Stimulated activated CD8-positive, alpha-beta memory T cell treated with anti-CD3 and anti-CD28 coated beads, Interleukin-15, amount 100 ng/mL, for 24 hours (primary cell): Measurements from ENCODE around the gene MRPL40.
"Not testable (repeated sequence)": the region's sequence is repeated elsewhere in the genome, so short reads cannot be mapped to it uniquely, and the experiment has no call there.

Source experiments
- DNase-seq: peaks from one replicate; pipeline ENCODE4 v3.0.0-alpha.2; 2020; ENCODE audit warnings: low read depth

The MRPL40 gene

GRCh38 chr22:19407649-19408606 is 24.4 kb upstream of the MRPL40 start:
- DNase-seq: no peak

GRCh38 chr22:19410941-19411689 is 21.2 kb upstream of the MRPL40 start:
- DNase-seq: no peak

- no peak for DNase-seq
Measured at GRCh38 chr22:19411690-19412045, 20.7 kb upstream of the MRPL40 start.

GRCh38 chr22:19412478-19412877 is 19.9 kb upstream of the MRPL40 start:
- DNase-seq: no peak

- DNase-seq: no peak
Measured at GRCh38 chr22:19412923-19413322, 19.4 kb upstream of the MRPL40 start.

- no peak for DNase-seq
Measured at GRCh38 chr22:19419086-19419463, 13.3 kb upstream of the MRPL40 start.

GRCh38 chr22:19419464-19420178 is 12.7 kb upstream of the MRPL40 start:
- DNase-seq: peak; percentile 24

- DNase-seq: no peak
Measured at GRCh38 chr22:19420321-19420720, 12.0 kb upstream of the MRPL40 start.

- DNase-seq: no peak
Measured at GRCh38 chr22:19422440-19423301, 9.7 kb upstream of the MRPL40 start.

- no peak for DNase-seq
Measured at GRCh38 chr22:19424186-19424500, 8.2 kb upstream of the MRPL40 start.

- DNase-seq: no peak
Measured at GRCh38 chr22:19429950-19430889, 2.1 kb upstream of the MRPL40 start.

GRCh38 chr22:19430890-19431541 is 1.3 kb upstream of the MRPL40 start:
- peak; percentile 13 for DNase-seq

GRCh38 chr22:19431649-19432132 is 654 bp upstream of the MRPL40 start, which contains the start of gene HIRA:
HIRA (minus strand) TSS chr22:19431733; CDS start chr22:19431476, 257 bp downstream.
- DNase-seq: peak; percentile 89

GRCh38 chr22:19434401-19434800 is 2.1 kb downstream of the MRPL40 start:
- no peak for DNase-seq

- no peak for DNase-seq
Measured at GRCh38 chr22:19434829-19435580, 2.7 kb downstream of the MRPL40 start.

- not testable (repeated sequence) for DNase-seq
Measured at GRCh38 chr22:19436444-19437161, 4.3 kb downstream of the MRPL40 start.

- DNase-seq: no peak
Measured at GRCh38 chr22:19438298-19438697, 6.0 kb downstream of the MRPL40 start.
